ENCODE measurements around the gene FAM83E. TPM values are rescaled to one million over a fixed set of nuclear protein-coding genes. Genes with fewer than 3 reads are reported as not detected.
"Not testable (repeated sequence)": the region's sequence is repeated elsewhere in the genome, so short reads cannot be mapped to it uniquely, and the experiment has no call there.

Gene FAM83E
- total RNA-seq, 2 experiments from 2014 or later = 3.0 to 3.7 TPM

DNA sequence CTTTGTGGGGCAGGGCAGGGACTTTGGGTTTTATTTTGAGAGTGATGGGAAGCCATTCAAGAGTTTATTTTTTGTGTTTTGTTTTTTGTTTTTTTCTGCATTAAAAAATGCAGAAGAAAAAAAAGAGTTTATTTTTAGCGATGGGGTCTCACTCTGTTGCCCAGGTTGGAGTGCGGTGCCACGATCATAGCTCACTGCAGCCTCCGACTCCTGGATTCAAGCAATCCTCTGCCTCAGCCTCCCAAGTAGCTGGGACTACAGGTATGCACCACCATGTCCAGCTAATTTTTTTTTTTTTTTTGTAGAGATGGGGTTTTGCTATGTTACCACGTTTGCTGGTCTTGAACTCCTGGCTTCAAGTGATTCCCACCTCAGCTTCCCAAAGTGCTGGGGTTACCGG lies 43.6 kb upstream of the FAM83E start:
- Histone ChIP-seq H3K4me2 (ENCODE audit: low read length) (no peak overlapping the region), H3K9me3 (ENCODE audit: low read length) (no peaks in the 10 kb centered on the region), H4K20me1 (ENCODE audit: insufficient read depth, low read length) (no peaks in the 10 kb centered on the region), H2AFZ (ENCODE audit: low read length) (no peak overlapping the region), H3K4me3 (ENCODE audit: low read depth, low read length, poor library complexity, severe bottlenecking) (no peak overlapping the region), H3K79me2 (ENCODE audit: insufficient read depth, low read depth, low read length) (no peaks in the 10 kb centered on the region), H3K36me3 (ENCODE audit: insufficient read depth, low read length) (no peaks in the 10 kb centered on the region), H3K4me1 (ENCODE audit: insufficient read depth, low read length, poor library complexity, severe bottlenecking) (peaks cover 11% of the 10 kb centered on the region), H3K27ac (ENCODE audit: low read depth, low read length, poor library complexity, severe bottlenecking) (no peak overlapping the region), H3K9me2 (ENCODE audit: insufficient read depth, low read length) (no peaks in the 10 kb centered on the region)
- DNase-seq (ENCODE audit: low spot score) = no peak
- intact Hi-C loops (cut with micrococcal nuclease; ENCODE audit: unreplicated experiment) = no loop called here
- POLR2A ChIA-PET = interaction anchor here (1.0 kb wide), 1 partner anchor 673 kb away, joined by 3 read pairs; no protein-coding TSS in a partner anchor
- TF ChIP-seq EZH2phosphoT487 (IDR thresholded peaks at IDR 0.05; ENCODE audit: borderline replicate concordance, low read depth, low read length) = no peak
- TF ChIP-seq, protein P1, sequence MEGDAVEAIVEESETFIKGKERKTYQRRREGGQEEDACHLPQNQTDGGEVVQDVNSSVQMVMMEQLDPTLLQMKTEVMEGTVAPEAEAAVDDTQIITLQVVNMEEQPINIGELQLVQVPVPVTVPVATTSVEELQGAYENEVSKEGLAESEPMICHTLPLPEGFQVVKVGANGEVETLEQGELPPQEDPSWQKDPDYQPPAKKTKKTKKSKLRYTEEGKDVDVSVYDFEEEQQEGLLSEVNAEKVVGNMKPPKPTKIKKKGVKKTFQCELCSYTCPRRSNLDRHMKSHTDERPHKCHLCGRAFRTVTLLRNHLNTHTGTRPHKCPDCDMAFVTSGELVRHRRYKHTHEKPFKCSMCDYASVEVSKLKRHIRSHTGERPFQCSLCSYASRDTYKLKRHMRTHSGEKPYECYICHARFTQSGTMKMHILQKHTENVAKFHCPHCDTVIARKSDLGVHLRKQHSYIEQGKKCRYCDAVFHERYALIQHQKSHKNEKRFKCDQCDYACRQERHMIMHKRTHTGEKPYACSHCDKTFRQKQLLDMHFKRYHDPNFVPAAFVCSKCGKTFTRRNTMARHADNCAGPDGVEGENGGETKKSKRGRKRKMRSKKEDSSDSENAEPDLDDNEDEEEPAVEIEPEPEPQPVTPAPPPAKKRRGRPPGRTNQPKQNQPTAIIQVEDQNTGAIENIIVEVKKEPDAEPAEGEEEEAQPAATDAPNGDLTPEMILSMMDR (conservative IDR thresholded peaks at IDR 0.05; ENCODE audit: low read length) = no peak
- CTCF ChIA-PET (ENCODE audit: unreplicated experiment) = no interaction called here
- no TSS peak for BruUV-seq (replicated peaks)

- intact Hi-C loops (cut with micrococcal nuclease; ENCODE audit: unreplicated experiment); H3K36me3 ChIP-seq (ENCODE audit: insufficient read depth, low read length); H3K27ac ChIP-seq (ENCODE audit: low read depth, low read length, poor library complexity, severe bottlenecking); H3K9me3 ChIP-seq (ENCODE audit: low read length); H4K20me1 ChIP-seq (ENCODE audit: insufficient read depth, low read length); CTCF ChIA-PET (ENCODE audit: unreplicated experiment); H3K79me2 ChIP-seq (ENCODE audit: insufficient read depth, low read depth, low read length); H3K4me3 ChIP-seq (ENCODE audit: low read depth, low read length, poor library complexity, severe bottlenecking); H2AFZ ChIP-seq (ENCODE audit: low read length); H3K9me2 ChIP-seq (ENCODE audit: insufficient read depth, low read length); BruUV-seq (replicated peaks); H3K4me2 ChIP-seq (ENCODE audit: low read length); DNase-seq (ENCODE audit: low spot score): not testable (repeated sequence)
- H3K4me1 ChIP-seq (ENCODE audit: insufficient read depth, low read length, poor library complexity, severe bottlenecking) = peaks cover 11% of the 10 kb centered on the region
- POLR2A ChIA-PET = interaction anchor here (1.0 kb wide), 1 partner anchor 674 kb away, joined by 3 read pairs; no protein-coding TSS in a partner anchor
Observed at GRCh38 chr19:48657828-48658227, 43.0 kb upstream of the FAM83E start.

- Histone ChIP-seq H3K4me3 (ENCODE audit: low read depth, low read length, poor library complexity, severe bottlenecking) (no peak overlapping the region), H2AFZ (ENCODE audit: low read length) (no peak overlapping the region), H3K9me3 (ENCODE audit: low read length) (no peaks in the 10 kb centered on the region), H3K27ac (ENCODE audit: low read depth, low read length, poor library complexity, severe bottlenecking) (no peak overlapping the region), H3K9me2 (ENCODE audit: insufficient read depth, low read length) (no peaks in the 10 kb centered on the region), H4K20me1 (ENCODE audit: insufficient read depth, low read length) (no peaks in the 10 kb centered on the region), H3K4me1 (ENCODE audit: insufficient read depth, low read length, poor library complexity, severe bottlenecking) (peaks cover 11% of the 10 kb centered on the region), H3K79me2 (ENCODE audit: insufficient read depth, low read depth, low read length) (no peaks in the 10 kb centered on the region), H3K36me3 (ENCODE audit: insufficient read depth, low read length) (no peaks in the 10 kb centered on the region), H3K4me2 (ENCODE audit: low read length) (no peak overlapping the region)
- no peak for DNase-seq (ENCODE audit: low spot score)
- intact Hi-C loops (cut with micrococcal nuclease; ENCODE audit: unreplicated experiment) = no loop called here
- BruUV-seq (replicated peaks) = no TSS peak
- ChIA-PET POLR2A (no interaction called here), CTCF (ENCODE audit: unreplicated experiment) (no interaction called here)
- TF ChIP-seq, protein P1 (conservative IDR thresholded peaks at IDR 0.05; ENCODE audit: low read length) = no peak
- no peak for TF ChIP-seq EZH2phosphoT487 (IDR thresholded peaks at IDR 0.05; ENCODE audit: borderline replicate concordance, low read depth, low read length)
Observed at GRCh38 chr19:48656840-48657474, 42.1 kb upstream of the FAM83E start.

Measured in OCI-LY7 (cell line).